SKM-1 treated with dmso at 0.1 percent for 144 hours (cell line): ENCODE measurements around the gene TRAPPC12.
A peak's percentile ranks its signal among the peaks of the same experiment; 100 is the strongest.

Experiments used
- DNase-seq: peaks from one replicate; lab custom pipeline; 2025; ENCODE audit not compliant: unreplicated experiment; lab: John Stamatoyannopoulos, UW

TRAPPC12 gene

DNA sequence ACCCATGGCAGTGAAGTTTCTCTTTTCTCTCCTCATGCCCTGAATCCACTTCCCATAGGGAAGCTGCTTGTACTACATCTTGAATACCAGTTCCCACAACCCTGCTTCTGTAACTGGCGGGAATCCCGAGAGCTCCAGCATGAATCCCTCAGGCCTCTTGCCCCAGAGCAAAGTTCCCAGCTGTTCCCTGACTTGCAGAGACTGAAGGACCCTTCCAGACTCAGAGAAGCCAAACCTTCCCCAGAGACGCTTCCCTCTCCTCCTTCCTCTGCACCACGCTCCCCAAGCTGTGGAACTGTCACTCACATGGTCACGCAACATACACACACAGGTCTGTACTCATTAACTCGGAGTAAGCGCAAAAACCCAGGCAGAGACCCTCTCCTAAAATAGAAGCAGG lies 26.4 kb downstream of the TRAPPC12 start:
- no peak for DNase-seq

- no peak for DNase-seq
Observed at GRCh38 chr2:3406501-3406900, 27.0 kb downstream of the TRAPPC12 start.

DNA sequence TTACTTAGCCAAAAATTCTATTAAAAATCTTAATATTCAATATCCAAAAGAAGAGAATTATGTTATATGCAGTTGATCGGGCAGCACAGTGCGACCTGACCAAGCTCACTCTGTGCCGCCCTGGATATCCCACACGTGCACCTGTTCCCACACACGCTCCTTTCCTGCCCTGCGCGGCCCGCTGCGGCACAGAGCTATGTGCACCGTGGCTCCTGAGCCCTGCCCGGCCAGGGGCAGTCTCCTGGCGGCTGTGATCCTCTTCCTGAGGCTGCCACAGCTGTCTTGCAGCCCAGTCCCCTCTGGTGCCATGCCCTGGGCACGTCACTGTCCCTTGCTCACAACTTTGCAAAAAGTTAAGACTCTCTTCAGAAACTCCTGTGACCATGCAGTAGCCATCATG lies 29.3 kb downstream of the TRAPPC12 start:
- DNase-seq: no peak

DNA sequence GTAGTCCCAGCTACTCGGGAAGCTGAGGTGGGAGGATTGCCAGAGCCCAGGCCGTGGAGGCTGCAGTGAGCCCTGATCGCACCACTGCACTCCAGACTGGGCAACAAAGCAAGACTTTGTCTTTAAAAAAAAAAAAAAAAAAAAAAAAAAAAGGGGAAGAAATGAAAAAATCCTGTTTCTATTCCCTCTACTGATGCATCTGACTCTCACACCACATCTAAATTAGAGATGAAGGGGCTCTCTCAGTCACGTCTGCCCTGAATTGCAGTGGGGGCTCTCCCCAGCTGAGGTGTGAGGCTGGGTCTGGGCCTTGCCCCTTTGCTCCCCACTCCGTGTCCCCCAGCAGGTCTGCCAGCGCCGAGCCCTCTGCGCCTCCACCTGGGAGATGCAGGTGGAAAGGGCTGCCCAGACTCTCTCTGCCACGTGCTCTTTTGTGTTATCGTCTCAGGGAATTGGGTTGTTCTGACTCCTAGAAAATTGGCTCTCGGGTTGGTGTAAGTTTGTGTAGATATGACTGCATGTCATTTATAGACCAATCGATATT lies 30.2 kb downstream of the TRAPPC12 start:
- DNase-seq: no peak

DNA sequence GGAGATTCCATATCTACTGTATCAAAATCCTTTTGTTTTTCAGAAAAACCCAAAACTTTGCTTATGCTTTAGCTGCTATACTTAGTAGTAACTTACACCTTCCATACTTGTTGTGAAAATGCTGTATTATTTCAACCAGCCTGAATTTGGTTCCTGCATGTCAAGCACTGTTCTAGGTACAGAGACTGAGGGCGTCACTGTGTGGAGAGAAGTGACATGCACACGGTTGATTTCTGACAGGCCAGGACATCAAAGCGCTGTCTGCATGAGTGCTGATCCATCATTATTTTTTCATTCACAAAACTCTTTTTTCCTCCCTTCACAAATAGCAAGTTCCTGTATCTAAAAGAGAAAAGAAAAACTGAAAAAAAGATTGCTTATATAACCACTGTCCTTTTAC lies 31.6 kb downstream of the TRAPPC12 start:
- DNase-seq: no peak

DNA sequence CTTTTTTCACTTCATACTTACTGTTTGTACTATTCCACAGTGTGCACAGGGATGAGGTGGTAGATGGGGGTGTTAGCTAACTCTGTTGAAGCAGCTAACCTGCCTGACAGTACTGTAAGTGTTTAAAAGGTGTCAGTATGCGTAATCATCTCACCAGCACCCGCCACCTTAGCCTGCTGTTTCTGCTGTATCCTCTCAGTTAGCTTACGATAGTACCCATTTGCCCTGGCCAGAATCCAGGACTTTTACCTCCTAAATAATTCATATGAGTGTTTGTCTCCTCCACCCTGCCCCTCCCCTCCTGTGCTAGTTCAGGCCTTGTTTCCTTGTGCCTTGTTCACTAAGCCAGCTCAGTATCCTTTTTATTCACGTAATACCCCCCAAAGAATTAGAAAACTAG lies 34.2 kb downstream of the TRAPPC12 start:
- DNase-seq: no peak

DNA sequence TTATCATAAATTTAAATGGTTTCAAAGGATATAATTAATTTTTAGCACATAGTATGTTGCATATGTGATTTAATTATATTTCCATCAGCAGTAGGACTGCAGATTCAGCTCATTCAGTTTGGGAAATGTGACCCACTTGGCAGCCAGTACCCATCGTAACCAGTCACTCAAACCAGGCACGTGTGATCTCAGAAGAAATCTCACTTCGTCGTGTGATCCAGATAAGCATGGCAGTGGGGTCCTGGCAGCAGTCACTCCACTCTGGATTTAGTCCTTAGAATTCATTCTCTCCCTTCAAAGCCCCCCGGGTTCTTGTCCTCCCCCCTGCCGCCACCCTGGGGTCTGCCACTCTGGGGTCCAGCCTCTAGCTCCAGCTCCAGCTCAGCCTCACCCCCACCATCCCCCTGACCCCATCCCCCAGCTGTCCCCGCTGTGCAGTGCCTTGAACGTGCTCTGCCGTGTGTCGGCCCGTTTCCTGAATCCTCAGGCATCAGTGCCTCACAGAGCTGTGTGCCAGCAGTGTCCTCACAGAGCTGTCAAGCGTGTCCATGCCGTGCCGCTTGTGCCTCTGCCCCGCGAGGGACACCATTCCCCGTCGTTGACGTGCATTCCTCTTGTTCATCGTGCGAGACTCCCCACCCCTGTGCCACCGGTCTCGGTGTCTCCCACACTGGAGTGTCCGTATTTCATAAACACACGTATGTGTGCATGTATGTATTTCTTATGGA lies 34.8 kb downstream of the TRAPPC12 start:
- no peak for DNase-seq

DNA sequence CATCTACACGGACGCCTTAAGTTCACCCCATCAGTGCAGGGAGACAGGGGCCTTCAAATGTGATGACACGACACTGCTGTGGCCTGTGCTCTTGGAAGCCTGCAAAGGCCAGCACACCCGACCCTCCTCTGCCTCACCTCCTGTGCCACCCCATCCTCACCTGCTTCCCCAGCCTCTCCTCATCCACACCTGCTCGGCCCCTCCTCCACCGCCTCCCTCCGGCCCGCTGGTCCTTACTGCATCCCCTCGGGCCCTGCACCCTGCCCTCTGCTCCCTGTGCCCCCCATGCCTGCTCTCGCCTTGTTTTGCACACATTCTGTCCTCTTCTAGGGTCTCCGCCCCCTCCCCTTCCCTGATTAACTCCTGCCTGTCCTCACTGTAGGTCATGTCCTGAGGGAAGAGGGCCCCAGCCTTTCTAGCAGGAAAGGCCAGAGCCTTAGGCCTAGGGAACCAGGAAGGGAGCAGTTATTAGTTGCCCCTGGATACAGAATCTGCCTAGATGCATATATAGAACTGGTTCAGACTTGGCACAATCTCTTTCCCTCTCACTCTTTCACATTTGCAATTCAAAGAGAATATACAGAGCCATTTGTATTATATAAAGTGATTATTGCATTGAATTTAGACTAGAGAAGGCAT lies 39.4 kb downstream of the TRAPPC12 start:
- DNase-seq: no peak

DNA sequence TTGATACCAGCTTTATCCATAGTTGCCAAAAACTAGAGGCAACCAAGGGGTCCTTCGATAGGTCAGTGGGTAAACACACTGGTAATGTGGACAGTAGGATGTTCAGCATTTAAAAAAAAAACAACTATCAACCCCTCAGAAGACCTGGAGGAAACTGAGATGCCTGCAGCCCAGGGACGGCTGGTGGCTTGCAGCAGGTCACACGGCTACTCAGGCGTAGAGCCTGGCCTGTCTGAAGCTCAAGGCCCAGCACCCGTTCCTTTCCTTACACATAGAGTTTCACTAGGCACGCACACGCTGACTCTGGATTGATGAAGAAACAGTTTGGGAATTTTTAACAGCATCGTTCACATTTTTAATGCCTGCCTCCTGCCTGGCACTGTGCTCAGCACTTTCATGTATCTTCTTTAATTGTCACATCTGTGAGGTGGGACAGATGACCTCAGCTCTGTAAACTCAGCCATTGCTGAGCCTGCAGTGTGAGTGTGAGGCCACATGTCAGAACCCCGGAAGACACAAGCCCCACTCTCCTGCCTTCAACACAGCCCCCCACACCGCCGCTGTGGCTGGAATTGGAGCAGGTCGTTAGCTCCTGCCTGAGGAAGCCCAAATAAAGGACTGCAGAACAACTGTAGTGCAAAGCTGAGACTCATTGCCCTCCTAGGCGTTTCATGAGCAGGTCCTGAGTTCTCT lies 40.7 kb downstream of the TRAPPC12 start:
- DNase-seq: no peak

DNA sequence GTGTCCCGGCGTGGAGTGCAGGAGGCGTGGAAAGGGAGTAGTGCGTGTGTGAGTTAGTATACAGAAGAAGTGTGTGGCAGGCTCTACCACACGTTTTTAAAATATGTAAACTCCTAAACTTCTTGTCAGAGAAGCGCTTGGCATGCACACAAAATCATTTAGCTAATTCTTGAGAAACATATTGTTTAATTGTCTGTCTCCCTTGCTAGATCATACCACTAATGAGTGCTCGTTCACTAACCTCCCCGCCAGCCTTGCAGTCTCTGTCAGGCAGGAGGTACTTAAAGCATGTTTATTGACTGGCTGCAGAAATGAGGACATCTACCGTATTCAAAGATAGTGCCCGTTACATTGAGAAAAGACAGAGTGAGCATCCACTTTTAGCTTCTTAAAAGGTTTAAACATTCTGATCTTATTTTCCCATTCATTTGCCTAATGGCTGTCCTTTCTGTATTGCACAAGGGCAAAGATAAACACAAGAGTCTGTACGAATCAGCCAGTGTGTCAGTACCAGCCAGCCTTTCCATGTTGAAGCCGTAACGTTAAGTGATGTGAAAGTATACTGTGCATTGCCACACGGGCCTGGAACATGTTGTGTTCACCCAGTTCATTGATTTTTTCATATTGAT lies 41.4 kb downstream of the TRAPPC12 start:
- no peak for DNase-seq

- DNase-seq: no peak
Observed at GRCh38 chr2:3421580-3421979, 42.1 kb downstream of the TRAPPC12 start.

DNA sequence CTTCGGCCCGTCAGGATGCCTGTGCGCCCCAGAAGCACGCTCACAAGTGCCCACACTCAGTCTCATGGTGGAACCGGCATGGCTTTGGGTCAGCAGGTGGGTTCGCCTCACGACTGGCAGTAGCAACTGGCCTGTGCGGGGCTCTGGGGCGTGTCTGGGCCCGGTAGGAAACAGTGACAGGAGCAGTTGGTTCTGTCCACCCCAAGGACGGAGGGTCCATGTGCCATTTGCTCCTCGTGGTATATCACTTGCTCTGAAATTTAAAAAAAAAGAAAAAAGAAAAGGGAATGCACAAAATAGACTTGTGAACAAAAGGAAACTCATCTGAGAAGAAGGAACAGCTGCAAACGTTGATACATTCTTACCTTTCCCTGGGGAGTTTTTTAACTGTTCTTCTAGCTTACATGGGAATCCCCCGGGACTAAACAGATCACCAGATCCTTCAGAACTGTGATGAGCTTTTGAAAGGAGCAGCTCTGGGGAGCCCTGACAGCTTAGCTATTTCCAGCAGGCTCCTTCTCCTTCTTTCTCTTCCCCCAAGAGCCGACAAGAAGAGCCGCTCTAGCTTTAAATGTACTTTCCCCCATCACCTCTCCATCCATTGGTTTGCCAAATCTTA lies 42.8 kb downstream of the TRAPPC12 start:
- DNase-seq: no peak

DNA sequence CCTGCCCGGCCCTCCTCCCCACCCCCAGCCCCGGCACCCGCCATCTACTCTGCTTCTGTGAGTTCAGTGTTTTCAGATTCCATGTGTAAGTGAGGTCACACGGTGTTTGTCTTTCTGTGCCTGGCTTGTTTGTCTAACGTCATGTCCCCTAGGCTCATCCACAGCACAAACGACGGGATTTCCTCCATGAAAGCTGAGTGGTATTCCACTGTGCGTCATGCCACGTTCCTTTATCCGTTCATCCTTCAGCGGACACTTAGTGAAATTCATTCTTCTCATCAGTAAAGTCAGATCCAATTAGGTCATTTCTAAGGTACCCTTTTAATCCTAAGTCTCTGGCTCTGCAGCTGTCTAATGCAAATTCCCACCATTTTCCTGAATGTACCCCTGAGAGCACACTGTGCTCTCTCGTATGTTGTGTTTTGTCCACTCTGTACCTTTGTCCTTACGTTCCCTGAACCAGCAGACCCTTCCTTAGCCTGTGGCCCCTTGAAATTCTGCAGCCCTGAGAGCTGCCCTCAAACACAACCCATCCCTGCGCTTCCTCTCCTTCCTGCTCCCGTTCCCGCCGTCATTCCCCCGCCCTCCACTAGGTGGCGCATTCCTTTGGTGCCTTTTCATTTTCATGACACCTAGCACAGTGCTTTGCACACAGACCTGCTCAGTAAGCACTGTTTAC lies 44.1 kb downstream of the TRAPPC12 start:
- DNase-seq: peak; percentile 46

GRCh38 chr2:3424171-3424795 lies 44.8 kb downstream of the TRAPPC12 start:
- DNase-seq: no peak

DNA sequence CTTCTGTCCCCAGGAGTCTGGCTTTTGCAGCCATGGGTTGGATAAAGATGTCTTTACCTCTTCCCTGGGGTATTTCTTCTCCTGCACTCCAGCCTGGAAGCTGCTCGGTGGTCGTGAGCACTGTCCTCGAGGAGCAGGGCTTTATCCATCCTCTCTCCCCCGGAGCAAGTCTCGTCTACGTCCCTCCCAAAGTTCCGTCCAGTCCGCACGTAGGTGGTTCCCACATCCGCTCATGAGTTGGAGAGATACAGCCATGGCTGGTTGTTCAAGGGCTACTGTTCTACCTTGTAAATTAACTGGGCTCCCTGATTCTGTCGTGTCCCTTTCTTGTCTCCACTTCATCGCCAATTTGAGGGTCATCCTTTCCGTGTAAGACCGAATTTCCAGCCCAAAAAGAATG lies 47.1 kb downstream of the TRAPPC12 start:
- no peak for DNase-seq

- no peak for DNase-seq
Observed at GRCh38 chr2:3427272-3427671, 47.8 kb downstream of the TRAPPC12 start.

DNA sequence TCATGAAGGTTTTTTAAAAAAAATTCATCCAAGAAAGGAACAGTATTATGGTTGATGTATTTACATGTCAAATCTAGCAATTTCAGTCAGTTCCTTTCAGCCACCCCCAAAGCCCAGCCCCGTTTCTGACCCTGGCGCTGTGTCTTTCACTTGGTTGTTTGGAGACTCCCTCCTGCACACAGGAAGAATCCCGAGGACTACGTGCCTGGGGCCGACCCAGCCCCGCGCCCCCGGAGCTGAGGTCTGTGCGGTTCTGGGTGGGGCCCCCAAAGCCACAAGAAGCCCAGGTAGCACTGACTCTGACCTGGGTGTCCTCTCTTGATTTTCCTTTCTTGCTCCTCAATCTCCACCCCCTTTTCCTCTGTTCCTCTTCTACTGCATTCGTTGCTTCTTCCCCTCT lies 49.1 kb downstream of the TRAPPC12 start:
- DNase-seq: no peak

DNA sequence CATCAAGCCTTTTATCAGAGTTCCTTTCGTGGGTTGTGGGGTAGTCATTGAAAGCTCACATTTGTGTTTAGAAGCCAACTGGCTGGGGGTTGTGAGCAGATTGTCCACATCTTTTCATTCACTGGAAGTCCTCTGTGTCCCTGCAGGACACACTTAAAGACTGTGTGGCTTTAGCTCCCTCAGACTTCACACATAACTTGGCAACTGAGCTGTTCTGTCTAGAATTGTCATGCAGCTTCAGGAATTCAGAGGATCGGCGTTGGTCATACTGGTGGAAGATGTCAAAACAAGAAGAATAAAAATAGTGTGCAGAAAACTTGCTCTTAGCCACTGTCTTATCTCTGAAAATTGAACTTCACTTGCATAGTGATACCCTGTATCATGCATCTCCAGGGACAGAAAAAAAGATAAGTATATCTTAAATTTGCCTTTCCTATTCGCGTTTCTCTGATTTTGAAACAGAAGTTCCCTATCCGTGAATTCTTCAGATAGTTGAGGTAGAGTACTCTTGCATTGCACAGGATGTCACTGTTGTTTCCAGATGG lies 49.6 kb downstream of the TRAPPC12 start:
- no peak for DNase-seq

DNA sequence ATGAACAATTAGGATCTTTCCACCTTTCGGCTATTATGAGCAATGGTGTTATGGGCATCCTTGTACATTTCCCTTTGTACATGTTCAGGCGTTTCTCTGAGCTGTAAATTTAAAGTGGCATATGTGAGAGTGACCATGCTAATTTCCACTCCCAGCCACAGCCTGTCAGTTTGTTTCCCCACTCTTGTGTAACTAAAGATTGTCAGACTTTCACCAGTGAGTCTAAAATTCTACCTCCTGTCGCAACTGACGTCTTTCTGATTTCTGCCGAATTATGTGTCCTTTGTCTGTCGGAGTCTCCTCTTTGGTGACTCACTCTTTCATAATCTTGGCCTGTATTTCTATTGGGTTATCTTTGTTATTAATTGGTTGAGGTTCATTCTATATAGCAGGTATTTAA lies 50.7 kb downstream of the TRAPPC12 start:
- DNase-seq: no peak
